GM18526 (cell line): ENCODE results near the gene RMDN3.

Experiments
- POLR2A ChIP-seq: IDR thresholded peaks from 3 replicates; pipeline ENCODE4 v1.6.1; 2011; ENCODE audit not compliant: insufficient read length; ENCODE audit errors: extremely low read depth

The RMDN3 gene

GRCh38 chr15:40739854-40740253 lies 15.2 kb downstream of the RMDN3 start:
- no peak for TF ChIP-seq POLR2A

GRCh38 chr15:40739047-40739446 lies 16.0 kb downstream of the RMDN3 start:
- TF ChIP-seq POLR2A, result no peak

GRCh38 chr15:40737048-40737447 lies 18.0 kb downstream of the RMDN3 start:
- TF ChIP-seq POLR2A, result no peak

GRCh38 chr15:40736575-40736974 lies 18.5 kb downstream of the RMDN3 start:
- TF ChIP-seq POLR2A, result no peak

GRCh38 chr15:40731034-40731433 lies 24.0 kb downstream of the RMDN3 start:
- TF ChIP-seq POLR2A, result no peak

GRCh38 chr15:40723919-40724318 lies 31.1 kb downstream of the RMDN3 start:
- TF ChIP-seq POLR2A, result no peak

- no peak for TF ChIP-seq POLR2A
Measured at GRCh38 chr15:40722934-40723333, 32.1 kb downstream of the RMDN3 start.

- TF ChIP-seq POLR2A, result no peak
Measured at GRCh38 chr15:40722354-40722753, 32.7 kb downstream of the RMDN3 start.

- TF ChIP-seq POLR2A, result no peak
Measured at GRCh38 chr15:40721701-40722100, 33.4 kb downstream of the RMDN3 start.

GRCh38 chr15:40716165-40716564 lies 38.9 kb downstream of the RMDN3 start:
- no peak for TF ChIP-seq POLR2A

- TF ChIP-seq POLR2A, result no peak
Measured at GRCh38 chr15:40714144-40714543, 40.9 kb downstream of the RMDN3 start.

GRCh38 chr15:40706121-40706520 lies 48.9 kb downstream of the RMDN3 start:
- TF ChIP-seq POLR2A, result no peak

GRCh38 chr15:40702077-40702476 lies 53.0 kb downstream of the RMDN3 start:
- no peak for TF ChIP-seq POLR2A

- TF ChIP-seq POLR2A, result no peak
Measured at GRCh38 chr15:40697916-40698315, 57.1 kb downstream of the RMDN3 start.

- no peak for TF ChIP-seq POLR2A
Measured at GRCh38 chr15:40696228-40696627, 58.8 kb downstream of the RMDN3 start.

- no peak for TF ChIP-seq POLR2A
Measured at GRCh38 chr15:40695469-40695890, 59.6 kb downstream of the RMDN3 start.

- TF ChIP-seq POLR2A, result peak; percentile 70
Measured at GRCh38 chr15:40694688-40695468, 60.2 kb downstream of the RMDN3 start, which contains the start of gene RAD51. RAD51 (plus strand) TSS chr15:40695174; CDS start chr15:40698759, 3,585 bp downstream.

- no peak for TF ChIP-seq POLR2A
Measured at GRCh38 chr15:40693904-40694687, 61.0 kb downstream of the RMDN3 start.
